Fibroblast of peridontal ligament (primary cell): ENCODE results near the gene RND1.

ENCODE experiments used
- DNase-seq: peaks from one replicate; pipeline ENCODE4 v3.0.0-alpha.2; 2010; ENCODE audit errors: extremely low read depth

The RND1 gene

DNA sequence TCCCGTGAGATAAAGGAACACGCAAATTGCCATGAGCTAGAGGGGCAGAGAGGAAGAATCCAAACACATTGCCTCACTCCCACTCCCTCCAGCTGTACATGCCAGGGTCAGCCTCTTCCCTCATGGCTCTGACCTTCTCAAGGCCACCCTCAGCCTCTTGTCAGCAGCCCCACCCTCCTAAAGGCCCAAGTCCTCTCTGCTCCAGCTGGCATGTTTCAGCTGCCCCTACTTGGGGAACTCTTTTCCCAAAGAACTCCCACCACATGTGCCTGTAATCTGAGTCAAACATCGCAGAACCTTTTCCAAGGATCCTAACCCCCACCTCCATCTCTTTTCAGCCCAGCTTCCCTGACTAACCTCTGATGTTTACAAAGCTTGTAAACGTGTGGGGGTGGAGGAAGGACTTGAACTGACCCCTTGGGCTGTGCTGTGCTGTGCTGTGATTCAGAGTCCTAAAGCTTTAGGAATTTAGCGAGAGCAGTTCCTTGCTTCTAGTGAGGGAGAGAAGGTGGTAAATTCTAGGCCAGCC, 54.7 kb downstream of the RND1 start:
- DNase-seq, result peak; percentile 87

GRCh38 chr12:48807981-48808380, 57.7 kb downstream of the RND1 start:
- no peak for DNase-seq
